Bone marrow (tissue), 2 donors: Measurements from ENCODE around the gene GNMT.

Source experiments
- DNase-seq, 2 donors: peaks; one replicate each; lab custom pipeline; 2025; lab: John Stamatoyannopoulos, UW

GNMT gene

DNA sequence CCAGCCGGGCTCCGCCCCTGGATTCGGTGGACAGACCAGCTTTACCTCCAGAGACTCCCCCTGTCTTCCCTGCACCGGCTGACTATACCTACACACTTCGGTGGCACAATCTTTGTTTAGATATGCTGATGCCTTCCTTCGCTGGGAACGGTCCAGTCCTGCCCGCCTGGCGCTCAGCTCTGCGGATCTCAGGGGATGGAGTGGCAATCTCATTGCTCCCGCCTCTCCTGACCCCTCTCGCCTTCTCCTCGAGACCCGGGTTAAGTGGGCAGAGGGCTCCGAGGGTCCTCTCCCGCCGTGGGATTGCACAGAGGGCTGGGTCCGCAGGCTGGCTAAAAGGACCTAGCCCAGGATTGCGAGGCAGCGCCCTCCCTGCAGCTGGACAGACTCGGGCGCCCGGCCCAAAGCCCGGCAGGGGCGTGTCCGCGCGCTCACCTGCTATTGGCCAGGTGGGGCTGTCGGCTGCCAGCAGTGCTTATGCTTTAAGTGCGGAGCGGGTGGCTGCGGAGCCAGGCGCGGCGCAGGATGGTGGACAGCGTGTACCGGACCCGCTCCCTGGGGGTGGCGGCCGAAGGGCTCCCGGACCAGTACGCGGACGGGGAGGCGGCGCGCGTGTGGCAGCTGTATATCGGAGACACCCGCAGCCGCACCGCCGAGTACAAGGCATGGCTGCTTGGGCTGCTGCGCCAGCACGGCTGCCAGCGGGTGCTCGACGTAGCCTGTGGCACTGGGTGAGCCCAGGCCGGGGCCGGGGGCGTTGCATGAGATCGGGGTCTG is at the start of gene GNMT:
GNMT (plus strand) TSS at position 512 of the 777 bp plus-strand sequence; CDS start at position 526, 14 bp downstream.
- DNase-seq = no peak

DNA sequence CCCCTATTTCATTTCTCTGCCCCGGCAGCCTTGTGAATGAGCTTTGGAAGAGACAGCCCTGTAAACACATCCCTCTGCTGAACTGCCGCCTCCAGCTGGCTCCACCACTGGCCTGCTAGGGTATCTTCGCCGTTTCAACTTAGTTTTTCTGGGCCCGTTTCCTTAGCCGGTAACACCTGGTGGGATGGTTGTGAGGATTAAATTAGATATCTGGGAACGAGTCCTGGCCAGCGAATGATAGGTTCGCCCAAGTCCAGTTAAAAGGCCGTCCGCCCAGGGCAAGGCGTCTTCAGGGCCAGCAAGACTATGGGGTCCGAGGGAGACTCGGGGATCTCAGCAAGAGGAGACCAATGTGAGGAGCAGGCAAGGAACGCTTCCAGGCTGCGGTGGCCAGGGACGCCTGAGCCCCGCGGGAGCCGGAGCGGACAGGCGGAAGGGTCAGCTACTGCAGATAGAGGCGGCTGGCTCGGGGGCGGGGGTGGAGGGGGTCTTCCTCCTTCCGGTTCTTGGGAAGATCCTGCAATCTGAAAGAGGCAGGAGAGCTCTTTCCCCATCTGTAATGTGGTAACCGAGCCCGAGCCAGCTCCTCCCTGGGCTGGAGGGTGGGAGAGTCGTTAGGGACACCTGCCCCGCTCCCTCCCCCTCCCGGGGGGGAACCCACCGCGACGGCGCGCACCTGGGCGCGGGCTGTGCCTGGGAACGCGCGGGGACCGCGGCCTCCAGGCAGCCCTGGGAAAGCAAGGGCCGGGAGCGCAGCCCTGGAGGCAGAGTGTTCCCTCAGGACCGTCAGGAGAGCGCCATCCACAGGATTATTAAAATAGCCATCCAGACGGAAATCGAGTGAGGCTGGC is 49.2 kb upstream of the GNMT start:
- no peak for DNase-seq

DNA sequence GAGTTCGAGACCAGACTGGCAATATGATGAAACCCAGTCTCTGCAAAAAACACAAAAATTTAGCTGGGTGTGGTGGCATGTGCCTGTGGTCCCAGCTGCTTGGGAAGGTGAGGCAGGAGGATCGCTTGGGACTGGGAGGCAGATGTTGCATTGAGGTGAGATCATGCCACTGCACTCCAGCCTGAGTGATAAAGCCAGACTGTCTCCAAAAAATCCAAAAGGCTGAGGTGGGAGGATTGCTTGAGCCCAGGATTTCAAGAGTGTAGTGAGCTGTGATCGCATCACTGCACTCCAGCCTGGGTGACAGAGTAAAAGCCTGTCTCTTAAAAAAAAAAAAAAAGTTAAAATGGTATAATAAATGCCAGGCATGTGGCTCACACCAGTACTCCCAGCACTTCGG is 46.0 kb upstream of the GNMT start:
- DNase-seq = no peak

DNA sequence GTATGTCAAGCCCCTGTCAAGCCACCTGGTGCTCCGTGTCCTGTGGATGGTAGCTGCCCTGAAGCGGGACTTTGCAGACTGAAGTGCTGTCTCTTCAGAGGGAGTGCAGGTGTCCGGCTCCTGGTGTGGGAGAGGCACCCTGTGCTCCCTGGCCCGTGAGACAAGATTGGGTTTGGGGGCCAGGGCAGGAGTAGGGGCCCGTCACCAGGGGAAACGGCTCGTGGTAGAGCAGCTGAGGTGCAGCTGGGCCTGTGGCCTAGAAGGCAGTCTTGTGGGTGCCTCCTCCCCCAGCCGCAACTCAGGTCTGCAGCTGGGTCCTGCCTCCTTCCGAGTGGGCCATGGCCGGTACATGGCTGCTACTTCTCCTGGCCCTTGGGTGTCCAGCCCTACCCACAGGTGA is 44.8 kb upstream of the GNMT start, which contains the start of gene PTCRA:
PTCRA (plus strand) TSS at position 322 of the 400 bp plus-strand sequence; CDS start at position 339, 17 bp downstream.
- no peak for DNase-seq

DNA sequence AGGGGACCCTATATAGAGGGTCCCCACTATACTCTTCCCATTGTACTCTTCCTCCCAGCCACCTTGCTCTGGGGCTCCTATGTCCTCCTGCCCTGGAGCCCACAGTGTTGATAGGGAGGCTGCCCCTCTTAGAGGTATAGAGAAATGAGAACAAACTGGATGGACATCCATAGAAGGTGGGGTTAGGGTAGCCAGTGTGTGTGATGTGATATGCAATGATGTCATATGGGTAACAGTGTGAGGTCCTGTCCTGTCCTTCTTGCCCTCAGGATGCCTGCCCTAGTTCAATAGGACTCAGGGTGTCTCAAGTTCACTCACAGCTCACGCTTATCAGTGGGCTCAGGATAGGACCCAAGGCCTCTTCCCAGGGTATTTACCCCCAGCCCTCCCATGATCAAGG is 44.3 kb upstream of the GNMT start:
- no peak for DNase-seq

DNA sequence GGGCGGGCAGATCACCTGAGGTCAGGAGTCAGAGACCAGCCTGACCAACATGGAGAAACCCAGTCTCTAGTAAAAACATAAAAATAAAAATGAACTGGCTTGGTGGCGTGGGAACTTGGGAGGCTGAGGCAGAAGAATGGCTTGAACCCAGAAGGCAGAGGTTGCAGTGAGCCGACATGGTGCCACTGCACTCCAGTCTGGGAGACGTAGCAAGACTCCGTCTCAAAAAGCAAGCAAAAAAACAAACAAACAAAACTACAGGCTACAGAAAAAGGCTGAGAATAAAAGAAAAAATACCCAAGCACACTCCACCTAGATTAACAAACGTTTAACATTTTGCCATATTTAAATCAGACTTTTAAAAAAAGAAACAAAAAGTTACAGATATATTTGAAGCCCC is 38.8 kb upstream of the GNMT start:
- DNase-seq = no peak

DNA sequence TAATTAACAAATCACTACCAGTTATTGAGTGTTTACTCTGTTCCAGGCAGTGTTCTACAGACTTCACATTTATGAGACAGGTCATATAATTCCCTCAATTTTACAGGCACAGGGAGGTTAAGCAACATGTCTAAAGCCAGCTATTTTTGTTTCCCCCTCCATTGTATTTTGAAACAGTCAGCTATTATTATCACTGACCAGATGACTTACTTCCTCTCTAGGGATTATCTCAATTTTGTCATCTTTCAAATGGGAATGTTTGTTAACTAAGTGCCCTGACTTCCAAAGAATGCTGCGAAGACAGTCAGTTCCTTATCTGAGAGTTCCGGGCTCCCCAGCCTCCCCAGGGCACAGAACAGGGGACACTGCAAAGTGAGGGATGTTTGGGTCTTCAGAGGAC is 36.9 kb upstream of the GNMT start:
- no peak for DNase-seq

DNA sequence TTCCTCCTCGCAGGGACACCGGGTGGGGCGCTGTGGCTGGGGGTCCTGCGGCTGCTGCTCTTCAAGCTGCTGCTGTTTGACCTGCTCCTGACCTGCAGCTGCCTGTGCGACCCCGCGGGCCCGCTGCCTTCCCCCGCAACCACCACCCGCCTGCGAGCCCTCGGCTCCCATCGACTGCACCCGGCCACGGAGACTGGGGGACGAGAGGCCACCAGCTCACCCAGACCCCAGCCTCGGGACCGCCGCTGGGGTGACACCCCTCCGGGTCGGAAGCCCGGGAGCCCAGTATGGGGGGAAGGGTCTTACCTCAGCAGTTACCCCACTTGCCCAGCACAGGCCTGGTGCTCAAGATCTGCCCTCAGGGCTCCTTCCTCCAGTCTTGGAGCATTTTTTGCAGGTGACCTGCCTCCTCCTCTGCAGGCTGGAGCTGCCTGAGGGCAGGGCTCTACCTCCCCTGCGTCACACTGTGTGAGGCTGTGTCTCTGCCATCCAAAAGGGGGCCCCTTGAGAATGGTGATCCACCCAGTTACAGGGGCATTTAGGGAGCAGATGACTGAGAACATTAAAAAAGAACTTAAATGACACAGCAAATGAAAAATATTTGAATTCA is 35.2 kb upstream of the GNMT start:
- DNase-seq = no peak

DNA sequence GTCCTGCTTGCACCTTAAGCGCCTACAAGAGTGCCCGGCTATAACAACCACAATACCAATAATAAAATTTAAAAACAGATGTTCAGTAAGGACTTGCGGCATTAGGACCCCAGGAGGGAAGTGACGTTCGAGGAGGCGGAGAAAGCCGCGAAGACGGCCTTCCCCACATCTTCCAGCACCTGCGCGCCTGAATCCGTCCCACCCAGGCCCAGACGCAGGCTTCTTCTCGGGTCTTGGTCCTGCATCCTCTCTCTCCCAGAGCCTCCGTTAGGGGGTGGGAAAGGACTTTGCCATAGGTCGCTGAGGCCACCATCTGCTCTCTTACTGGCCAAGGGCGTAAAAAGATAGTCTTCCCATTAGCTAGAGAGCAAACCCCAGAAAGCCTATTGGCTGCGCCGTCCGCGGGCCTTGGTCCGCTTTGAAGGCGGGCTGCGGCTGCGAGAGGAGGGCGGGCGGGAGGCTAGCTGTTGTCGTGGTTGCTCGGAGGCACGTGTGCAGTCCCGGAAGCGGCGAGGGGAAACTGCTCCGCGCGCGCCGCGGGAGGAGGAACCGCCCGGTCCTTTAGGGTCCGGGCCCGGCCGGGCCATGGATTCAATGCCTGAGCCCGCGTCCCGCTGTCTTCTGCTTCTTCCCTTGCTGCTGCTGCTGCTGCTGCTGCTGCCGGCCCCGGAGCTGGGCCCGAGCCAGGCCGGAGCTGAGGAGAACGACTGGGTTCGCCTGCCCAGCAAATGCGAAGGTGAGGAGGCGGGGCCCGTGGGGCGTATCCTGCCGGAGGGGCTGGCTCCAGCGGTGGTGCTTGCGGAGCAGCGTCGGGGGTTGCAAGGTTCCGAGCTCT is 31.4 kb upstream of the GNMT start, which contains the start of gene CNPY3:
CNPY3 (plus strand) TSS at position 495 of the 835 bp plus-strand sequence; CDS start at position 586, 91 bp downstream.
- DNase-seq = peak; percentile 86 to 90

DNA sequence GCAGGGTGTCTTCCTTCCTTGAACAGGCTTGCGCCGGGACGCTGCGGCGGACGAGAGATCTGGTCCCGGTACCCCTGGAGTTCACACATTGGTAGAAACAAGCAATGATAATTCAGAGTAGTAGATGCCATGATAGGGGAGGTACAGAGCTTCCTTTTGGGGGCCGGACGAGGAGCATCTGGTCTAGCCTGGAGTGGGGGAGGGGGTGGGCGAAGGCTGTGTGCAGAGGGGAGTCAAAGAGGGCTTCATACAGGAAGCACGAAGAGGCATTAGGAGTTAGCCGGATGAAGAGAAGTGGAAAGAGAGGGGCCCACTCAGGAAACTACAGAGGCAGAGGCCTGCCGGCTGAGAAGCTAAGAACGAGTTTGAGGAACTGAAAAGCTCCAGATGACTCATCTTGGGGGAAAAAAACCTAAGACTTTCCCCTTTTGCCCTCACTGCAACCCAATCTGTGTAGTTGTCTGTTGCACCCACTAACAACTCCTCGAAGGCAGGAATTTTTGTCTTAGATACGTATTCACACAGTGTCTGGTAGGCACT is 30.7 kb upstream of the GNMT start:
- peak; percentile 79 to 90 for DNase-seq

DNA sequence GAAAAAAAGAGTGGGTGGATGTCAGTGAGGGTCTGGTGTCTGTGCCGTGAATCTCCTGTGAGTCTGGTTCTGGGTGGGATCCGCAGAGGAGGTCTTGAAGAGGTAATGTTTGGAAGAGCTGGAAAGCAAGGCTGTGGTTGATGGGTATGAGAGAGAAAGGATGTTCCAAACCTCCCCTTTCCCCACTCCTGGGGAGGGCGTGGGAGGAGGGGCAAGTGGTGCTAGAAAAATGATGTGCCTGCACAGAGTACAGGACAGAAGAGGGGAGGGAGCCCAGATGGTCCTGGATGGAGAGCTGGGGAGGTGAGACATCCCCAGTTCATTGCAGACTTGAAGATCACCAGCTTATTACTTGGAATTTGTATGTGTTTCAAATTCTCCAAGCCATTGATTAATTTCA is 28.1 kb upstream of the GNMT start:
- DNase-seq = no peak

DNA sequence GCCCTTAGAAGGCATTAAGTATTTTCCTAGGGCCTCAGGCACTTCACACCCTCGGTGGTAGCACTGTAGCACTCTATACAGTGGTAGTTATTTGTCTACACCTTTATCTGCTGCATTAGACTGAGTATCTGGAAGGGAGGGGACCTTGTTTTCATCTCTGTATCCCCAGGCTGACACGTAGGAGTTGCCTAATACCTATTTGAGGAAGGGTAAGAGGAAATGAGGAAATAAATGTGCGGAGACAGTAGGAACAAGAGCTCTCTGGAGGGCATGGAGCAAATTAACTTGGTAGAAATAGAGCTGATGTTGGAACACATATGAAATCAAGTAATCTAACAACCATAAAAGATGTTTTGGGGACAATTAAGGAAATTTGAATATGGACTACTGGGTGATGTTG is 27.3 kb upstream of the GNMT start:
- DNase-seq = no peak

DNA sequence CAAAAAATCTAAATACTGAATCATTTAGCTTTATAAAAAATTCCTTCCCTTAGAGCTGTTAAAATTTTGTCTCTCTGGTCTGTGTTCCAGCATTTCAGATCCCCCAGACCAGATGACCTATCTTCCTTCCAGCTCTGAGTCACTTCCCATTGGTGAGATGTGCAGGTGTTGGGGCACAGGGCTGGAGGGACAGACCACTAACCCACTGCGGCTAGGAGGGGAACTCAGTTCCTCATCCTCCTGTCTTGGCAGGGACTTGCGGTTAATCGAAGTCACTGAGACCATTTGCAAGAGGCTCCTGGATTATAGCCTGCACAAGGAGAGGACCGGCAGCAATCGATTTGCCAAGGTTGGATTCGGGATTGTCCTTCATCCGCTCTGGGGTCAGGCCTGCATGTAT is 25.2 kb upstream of the GNMT start:
- DNase-seq = no peak

DNA sequence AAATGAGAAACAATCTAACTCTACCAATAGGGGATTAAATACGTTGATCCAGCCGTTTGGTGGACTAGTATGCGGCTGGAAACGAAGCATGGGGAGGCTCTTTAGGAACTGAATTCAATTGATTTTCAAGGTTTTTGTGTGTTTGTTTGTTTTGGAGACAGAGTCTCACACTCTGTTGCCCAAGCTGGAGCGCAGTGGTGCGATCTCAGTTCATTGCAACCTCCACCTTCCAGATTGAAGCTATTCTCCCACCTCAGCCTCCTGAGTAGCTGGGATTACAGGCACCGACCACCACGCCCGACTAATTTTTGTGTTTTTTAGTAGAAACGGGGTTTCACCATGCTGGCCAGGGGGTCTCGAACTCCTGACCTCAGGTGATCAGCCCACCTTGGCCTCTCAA is 24.2 kb upstream of the GNMT start:
- no peak for DNase-seq

DNA sequence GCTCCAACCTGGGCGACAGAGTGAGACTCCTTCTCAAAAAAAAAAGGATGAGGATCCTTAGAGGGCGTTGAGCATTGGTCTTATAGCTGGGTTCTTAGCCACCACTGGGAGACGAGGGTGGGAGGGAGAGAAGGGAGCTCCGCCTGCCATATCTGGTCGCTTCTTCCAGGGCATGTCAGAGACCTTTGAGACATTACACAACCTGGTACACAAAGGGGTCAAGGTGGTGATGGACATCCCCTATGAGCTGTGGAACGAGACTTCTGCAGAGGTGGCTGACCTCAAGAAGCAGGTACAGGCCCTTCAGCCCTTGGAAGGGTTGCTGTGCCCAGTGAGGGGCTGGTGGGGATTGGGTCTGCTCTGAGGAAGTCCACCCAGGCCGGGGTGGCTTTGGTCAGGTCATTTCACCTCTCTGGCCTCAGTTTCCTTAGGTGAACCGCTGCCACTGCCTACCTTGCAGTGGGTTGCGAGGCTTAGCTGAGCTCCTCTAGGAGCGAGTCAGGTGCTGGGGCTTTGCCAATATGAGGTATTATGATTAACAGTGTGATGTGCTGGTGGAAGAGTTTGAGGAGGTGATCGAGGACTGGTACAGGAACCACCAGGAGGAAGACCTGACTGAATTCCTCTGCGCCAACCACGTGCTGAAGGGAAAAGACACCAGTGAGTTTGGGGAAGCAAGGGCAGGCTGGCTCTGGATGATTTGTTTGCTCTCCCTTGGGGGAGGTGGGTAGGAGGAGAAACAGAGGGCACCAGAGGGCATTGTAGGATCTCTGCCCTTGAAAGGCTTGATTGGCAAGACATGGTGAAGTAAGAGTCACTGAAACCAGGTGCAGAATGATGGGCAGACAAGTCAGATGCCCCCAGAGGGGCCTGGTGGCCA is 22.8 kb upstream of the GNMT start:
- no peak for DNase-seq

DNA sequence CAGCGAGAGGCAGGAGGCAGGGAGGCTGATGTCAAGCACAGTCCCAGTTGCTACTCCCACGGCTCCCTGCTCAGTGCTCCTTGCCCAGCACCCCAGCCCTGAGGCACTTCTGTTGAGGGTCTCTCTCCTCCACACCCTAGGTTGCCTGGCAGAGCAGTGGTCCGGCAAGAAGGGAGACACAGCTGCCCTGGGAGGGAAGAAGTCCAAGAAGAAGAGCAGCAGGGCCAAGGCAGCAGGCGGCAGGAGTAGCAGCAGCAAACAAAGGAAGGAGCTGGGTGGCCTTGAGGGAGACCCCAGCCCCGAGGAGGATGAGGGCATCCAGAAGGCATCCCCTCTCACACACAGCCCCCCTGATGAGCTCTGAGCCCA is 22.1 kb upstream of the GNMT start:
- DNase-seq = no peak

DNA sequence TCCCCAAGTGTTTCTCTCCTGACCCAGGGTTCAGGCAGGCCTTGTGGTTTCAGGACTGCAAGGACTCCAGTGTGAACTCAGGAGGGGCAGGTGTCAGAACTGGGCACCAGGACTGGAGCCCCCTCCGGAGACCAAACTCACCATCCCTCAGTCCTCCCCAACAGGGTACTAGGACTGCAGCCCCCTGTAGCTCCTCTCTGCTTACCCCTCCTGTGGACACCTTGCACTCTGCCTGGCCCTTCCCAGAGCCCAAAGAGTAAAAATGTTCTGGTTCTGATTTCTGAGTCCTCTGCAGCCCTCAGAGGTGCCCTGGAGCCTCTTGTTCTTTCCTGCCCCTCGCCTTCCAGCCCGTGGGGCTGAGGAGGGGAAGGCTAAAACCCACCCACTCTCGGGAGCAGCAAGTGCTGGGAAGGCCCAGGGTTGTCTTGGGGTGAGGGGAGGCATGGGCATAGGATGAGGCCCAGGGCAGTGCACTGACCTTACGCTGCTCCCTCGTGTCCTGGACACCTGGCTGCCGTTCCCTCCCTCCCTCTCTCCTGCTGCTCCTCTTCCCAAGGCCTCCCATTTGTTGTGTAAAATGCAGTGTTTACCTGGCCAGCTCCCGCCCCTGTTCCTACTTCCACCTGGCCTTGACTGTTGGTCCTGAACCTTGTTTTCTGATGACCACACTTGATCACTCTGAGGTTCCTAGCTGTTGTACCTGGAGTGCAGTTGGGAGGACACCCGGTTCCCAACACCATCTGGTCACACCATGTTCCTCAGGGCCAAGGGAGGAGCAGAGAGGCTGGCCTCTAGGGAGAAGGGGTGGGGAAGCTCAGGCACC is 21.4 kb upstream of the GNMT start:
- no peak for DNase-seq

DNA sequence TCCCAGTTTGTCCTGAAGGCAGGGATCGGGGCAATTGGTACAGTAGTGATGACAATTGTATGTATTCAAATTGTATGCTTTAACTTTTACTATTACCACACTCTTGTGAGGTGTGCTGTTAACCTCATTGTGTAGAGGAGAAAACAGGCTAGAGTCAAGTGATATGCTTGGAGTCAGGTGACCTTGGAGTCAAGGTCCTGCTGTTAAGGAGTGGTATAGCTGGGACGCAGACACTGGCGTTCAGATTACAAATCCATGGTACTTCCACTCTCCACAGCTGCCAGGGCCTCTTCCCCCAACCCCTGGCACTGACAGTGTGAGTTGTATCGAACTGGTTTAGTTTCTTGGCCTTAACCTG is 20.8 kb upstream of the GNMT start:
- no peak for DNase-seq

DNA sequence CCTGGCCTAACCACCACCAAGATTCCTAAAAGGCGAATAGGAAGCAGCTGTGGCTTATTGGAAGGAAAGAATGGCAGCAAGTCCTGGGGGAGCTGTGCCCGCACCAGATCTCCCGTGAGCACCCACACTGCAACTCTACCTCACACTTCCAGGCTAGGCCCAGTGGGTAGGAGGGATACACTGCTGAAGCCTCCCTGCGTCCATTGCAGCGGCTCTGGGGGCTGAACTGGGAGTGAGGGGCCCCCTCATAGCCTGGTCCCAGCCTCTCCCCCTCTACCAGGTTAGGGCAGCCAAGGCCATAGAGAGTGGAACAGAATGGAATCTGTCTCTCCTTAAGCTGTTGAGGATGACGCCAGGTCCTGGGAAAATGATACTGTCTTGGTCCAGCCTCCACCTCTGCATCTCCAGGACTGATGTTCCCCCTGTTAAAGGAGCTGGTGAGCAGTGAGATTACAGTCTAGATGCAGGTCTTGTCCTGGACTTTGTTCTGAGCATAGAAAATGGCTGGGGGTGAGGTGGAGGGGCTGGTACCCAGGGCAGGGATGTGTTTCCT is 20.0 kb upstream of the GNMT start:
- DNase-seq = no peak
